Measurements from ENCODE around the gene FAM120B.
A peak's percentile ranks its signal among the peaks of the same experiment; 100 is the strongest.

Gene FAM120B

DNA sequence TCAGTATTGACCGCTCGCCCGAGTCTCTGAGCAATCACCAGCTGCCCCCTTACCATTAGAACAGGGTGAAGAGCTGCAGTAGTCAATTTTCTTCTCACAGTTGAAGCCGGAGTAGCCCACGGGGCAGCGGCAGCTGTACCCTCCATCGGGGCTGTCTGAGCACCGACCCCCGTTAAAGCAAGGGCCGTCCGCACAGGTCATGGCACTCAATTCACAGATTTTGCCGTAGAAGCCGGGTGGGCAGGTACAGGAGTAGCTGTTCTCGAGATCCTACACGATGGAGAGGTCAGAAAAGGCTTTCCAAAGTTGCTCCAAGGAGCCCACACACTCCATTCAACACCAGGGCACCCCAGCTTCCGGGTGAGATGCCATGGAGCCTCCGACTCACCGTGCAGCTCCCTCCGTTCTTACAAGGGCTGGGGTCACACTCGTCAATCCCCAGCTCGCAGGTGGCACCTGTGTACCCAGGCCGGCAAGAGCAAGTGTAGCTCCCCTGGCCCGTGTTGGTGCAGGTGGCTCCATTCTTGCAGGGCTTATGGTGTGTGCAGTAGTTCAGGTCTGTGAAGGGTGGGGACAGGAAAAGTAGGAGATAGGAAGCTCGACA is 21.6 kb upstream of the FAM120B start:
- peaks cover 72% of the 10 kb centered on the region for H4K20me1 ChIP-seq
- H3K4me2 ChIP-seq = no peak overlapping the region
- no peaks in the 10 kb centered on the region for H3K36me3 ChIP-seq
- peaks cover 31% of the 10 kb centered on the region for H3K4me1 ChIP-seq
- H3K9me3 ChIP-seq = no peaks in the 10 kb centered on the region
- TF ChIP-seq Cebpa-rat (IDR thresholded peaks at IDR 0.05) = no peak
- H3K27ac ChIP-seq = no peak overlapping the region
- peaks cover 70% of the 10 kb centered on the region for H3K27me3 ChIP-seq
- H3K4me3 ChIP-seq = no peak overlapping the region
- H3K9ac ChIP-seq = no peak overlapping the region

DNA sequence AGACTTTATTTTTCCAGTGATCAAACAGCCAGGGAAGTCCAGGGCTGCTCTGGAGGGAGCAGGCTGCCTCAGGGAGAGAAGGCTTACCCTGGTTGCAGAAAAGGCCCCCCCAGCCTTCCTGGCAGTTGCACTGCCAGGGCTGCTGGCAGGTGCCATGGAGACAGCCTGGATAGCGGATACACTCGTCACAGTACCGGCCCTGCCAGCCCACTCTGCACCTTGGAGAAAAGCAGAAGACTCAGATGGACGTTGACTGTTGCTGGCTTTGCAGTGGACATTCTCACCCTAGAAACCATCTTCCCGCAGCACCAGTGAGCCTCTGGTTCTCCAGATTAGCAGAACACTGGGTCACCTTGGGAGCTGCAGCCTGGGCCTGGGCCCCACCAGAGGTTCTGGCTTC is 21.1 kb upstream of the FAM120B start:
- Histone ChIP-seq H3K27me3 (peaks cover 71% of the 10 kb centered on the region), H3K4me2 (no peak overlapping the region), H3K9me3 (no peaks in the 10 kb centered on the region), H3K27ac (no peak overlapping the region), H4K20me1 (peaks cover 74% of the 10 kb centered on the region), H3K9ac (no peak overlapping the region), H3K36me3 (no peaks in the 10 kb centered on the region), H3K4me1 (peaks cover 28% of the 10 kb centered on the region), H3K4me3 (no peak overlapping the region)
- no peak for TF ChIP-seq Cebpa-rat (IDR thresholded peaks at IDR 0.05)

DNA sequence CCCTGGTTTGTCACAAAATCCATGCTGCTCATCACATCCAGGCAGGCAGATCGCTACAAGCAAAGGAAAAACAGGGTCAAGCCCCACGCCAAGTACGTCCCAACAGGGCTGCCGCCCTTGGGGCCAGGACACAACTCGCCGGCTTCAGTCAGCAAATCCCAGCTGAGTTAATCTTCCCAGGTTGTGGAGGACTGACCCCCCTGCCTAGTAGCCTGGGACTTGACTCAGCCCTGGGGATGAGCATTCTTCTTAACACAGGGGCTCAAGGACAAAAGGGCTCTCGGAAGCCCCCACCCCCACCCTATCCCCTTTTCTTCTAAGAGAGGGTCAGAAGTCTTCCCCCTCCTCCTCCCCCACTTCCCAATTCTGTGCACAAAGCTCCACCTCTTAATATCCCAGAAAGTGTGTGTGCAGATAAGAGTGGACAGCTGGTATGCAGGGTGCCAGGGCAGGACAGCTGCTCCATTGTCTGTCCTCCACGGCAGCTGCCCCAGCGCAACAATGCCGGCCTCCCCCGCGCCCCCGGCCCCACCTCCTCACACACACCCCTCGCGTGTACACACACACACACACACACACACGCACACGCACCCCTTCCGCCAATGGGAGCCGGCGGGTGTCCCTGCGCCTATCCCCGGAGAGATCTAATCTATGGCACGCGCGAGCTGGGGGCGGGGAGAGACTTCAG is 20.2 kb upstream of the FAM120B start:
- Histone ChIP-seq H4K20me1 (peaks cover 79% of the 10 kb centered on the region), H3K4me3 (no peak overlapping the region), H3K36me3 (no peaks in the 10 kb centered on the region), H3K9ac (no peak overlapping the region), H3K27me3 (peaks cover 76% of the 10 kb centered on the region), H3K9me3 (no peaks in the 10 kb centered on the region), H3K4me1 (peaks cover 25% of the 10 kb centered on the region), H3K4me2 (no peak overlapping the region), H3K27ac (no peak overlapping the region)
- no peak for TF ChIP-seq Cebpa-rat (IDR thresholded peaks at IDR 0.05)

DNA sequence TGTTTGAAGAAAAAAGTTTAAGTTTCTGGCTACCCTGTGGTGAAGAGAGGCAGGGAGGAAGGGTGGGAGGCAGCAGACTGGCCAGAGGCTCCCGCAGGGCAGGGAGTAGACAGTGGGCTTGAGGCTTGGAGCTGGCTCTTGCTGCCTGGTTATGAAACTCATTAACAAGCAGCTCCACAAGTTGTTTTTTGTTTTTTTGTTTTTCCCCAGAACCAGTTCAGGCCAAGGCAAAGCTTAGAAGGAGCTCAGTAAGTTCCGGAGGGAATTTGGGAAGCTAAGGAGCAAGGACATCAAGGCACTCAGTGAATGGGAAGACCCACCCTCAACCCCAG is 19.7 kb upstream of the FAM120B start:
- Histone ChIP-seq H3K4me1 (peaks cover 30% of the 10 kb centered on the region), H3K36me3 (no peaks in the 10 kb centered on the region), H3K4me2 (no peak overlapping the region), H3K27me3 (peaks cover 81% of the 10 kb centered on the region), H3K9me3 (no peaks in the 10 kb centered on the region), H3K4me3 (no peak overlapping the region), H4K20me1 (peaks cover 85% of the 10 kb centered on the region), H3K27ac (no peak overlapping the region), H3K9ac (no peak overlapping the region)
- no peak for TF ChIP-seq Cebpa-rat (IDR thresholded peaks at IDR 0.05)

DNA sequence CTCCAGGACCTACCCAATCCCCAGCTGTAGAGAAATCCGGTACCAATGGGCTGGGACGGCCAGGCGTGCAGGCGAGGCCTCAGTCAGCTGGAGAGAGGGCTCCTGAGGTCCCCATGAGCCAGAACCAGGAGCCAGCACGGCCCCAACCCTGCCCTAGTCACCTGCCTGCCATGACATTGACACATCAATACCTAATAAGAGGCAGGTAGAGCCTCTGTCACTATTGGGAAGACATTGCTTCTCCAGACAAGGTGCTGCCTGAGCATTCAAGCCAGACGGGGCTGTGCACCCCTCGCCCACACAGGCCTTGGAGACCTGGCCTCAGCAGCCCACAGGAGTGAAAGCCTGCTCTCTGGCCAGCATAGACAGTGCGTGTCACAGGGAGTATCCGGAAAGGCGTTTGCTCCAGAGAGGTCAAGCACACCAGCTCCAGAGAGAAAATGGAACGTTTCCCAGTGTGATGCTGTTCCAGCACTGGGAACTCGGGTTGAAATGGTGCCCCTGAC is 19.1 kb upstream of the FAM120B start:
- Histone ChIP-seq H3K4me3 (no peak overlapping the region), H3K4me2 (no peak overlapping the region), H3K27ac (no peak overlapping the region), H3K36me3 (no peaks in the 10 kb centered on the region), H3K9me3 (no peaks in the 10 kb centered on the region), H3K27me3 (peaks cover 87% of the 10 kb centered on the region), H4K20me1 (peaks cover 90% of the 10 kb centered on the region), H3K4me1 (peaks cover 32% of the 10 kb centered on the region), H3K9ac (no peak overlapping the region)
- no peak for TF ChIP-seq Cebpa-rat (IDR thresholded peaks at IDR 0.05)

DNA sequence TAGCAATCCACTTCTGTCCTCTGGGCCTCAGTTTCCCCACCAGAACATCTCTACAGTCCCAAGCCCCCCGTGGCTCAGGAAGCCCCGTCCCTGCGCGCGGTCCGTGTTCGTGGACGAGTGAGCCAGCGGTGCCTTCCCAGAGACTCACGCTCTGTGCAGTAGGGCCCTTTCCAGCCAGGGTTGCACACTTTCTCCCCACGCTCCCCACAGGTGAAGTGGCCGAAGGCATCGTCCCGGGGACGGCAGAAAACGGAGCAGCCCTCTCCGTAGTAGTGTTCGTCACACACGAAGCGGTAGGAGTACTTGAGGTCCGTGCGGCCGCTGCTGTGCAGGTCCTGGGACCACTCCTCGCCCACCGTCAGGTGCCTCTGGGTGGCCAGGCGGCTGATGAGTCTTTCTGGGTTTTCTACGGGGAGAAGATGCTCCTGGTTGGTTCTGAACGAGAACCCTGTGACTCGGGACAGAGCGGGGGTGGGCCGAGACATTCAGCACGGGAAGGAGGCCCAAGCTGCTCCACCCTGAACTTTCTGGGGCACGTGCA is 18.4 kb upstream of the FAM120B start:
- Histone ChIP-seq H3K27ac (no peak overlapping the region), H3K4me1 (peaks cover 32% of the 10 kb centered on the region), H3K4me2 (no peak overlapping the region), H3K4me3 (no peak overlapping the region; the same call in 1 of the 2 replicates), H3K36me3 (no peaks in the 10 kb centered on the region), H3K27me3 (peaks cover 94% of the 10 kb centered on the region), H3K9ac (no peak overlapping the region), H3K9me3 (no peaks in the 10 kb centered on the region), H4K20me1 (peaks cover 92% of the 10 kb centered on the region)
- TF ChIP-seq Cebpa-rat (IDR thresholded peaks at IDR 0.05) = no peak

DNA sequence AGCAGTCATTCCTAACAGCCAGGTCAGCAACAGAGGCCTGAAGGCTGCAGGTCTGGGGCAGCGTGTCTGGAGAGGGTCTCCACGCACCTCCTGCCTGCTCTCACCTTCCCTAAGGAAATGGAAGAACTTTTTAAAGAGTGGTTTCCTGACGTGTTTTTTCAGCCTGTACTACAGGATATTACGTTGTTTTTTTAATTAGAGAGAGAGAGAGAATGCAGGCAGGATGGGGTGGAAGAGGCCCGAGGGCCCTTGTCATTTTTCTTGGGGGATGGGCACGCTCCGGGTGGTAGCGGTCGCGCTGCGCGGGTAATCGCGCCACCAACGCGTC is 17.7 kb upstream of the FAM120B start:
- Histone ChIP-seq H3K4me2 (peak overlapping the region; percentile 100), H3K9me3 (no peaks in the 10 kb centered on the region), H3K9ac (no peak overlapping the region), H3K36me3 (no peaks in the 10 kb centered on the region), H3K4me3 (peak overlapping the region; percentile 72), H4K20me1 (peaks cover 92% of the 10 kb centered on the region), H3K27me3 (peaks cover 99% of the 10 kb centered on the region), H3K4me1 (peaks cover 32% of the 10 kb centered on the region), H3K27ac (no peak overlapping the region)
- no peak for TF ChIP-seq Cebpa-rat (IDR thresholded peaks at IDR 0.05)

DNA sequence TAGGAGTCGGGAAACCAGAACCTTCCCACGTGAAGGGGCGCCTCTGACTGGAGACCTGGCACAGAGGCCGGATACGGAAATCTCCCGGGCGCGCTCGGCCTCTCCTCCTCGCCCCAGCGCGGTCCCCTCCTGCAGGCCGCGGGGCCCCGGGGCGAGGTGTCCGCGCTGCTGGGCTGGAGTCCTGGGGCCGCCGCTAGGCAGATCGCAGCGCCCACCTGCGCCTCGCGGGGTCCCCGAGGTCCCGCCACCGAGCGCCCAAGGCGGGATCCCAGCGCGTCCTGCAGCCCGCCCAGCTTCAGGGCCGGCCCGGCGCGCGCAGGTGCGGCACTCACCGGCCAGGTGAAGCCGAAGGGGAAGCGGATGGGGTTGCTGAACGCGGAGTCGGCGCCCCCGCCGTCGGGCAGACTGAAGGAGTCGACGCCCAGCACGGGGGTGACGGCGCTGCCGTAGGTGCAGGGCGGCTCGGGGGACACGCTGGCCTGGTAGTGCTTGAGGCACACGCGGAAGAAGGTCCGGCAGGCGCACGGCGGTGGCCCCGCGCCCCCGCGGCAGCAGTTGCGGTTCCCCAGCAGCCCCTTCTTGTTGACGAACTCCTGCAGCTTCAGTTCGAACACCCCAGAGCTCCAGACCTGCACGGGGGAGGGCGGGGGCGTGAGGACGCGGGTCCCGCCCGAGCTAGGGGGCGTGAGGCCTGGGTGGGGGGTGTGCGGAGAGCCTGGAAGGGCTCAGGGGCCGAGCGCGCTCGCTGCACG is 17.2 kb upstream of the FAM120B start:
- Histone ChIP-seq H3K27ac (no peak overlapping the region), H3K4me3 (peak overlapping the region; percentile 72), H4K20me1 (peaks cover 95% of the 10 kb centered on the region), H3K9ac (peak overlapping the region; percentile 50; the same call in 1 of the 2 replicates), H3K4me2 (peak overlapping the region; percentile 100), H3K36me3 (no peaks in the 10 kb centered on the region), H3K27me3 (peaks cover 100% of the 10 kb centered on the region), H3K4me1 (peaks cover 32% of the 10 kb centered on the region), H3K9me3 (no peaks in the 10 kb centered on the region)
- no peak for TF ChIP-seq Cebpa-rat (IDR thresholded peaks at IDR 0.05)

DNA sequence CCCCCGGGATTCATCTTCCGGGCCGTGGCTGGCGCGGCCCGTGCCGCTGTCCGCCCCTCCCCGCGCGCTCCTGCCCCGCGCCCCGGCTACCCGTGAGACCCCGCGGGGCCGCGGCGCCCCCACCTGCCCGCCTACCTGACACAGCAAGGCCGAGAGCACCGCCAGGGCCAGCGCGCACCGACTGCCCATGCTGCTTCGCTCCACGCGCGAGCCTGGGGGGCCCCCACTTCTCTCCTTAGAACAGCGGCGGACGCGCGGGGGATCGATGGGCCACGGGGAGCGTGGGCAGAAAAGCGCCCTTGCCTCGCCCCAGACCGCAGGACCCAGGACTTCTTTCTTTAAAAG is 16.6 kb upstream of the FAM120B start:
- Histone ChIP-seq H3K4me2 (peak overlapping the region; percentile 100), H3K27ac (no peak overlapping the region), H4K20me1 (peaks cover 95% of the 10 kb centered on the region), H3K27me3 (peaks cover 100% of the 10 kb centered on the region), H3K9me3 (no peaks in the 10 kb centered on the region), H3K4me3 (peak overlapping the region; percentile 72), H3K4me1 (peaks cover 32% of the 10 kb centered on the region), H3K36me3 (no peaks in the 10 kb centered on the region), H3K9ac (peak overlapping the region; percentile 50; the same call in 1 of the 2 replicates)
- no peak for TF ChIP-seq Cebpa-rat (IDR thresholded peaks at IDR 0.05)
